DND-41 (cell line): Measurements from ENCODE around the gene TMEM207.

ENCODE experiments used
- EZH2 ChIP-seq: IDR thresholded peaks from 3 replicates; pipeline ENCODE4 v1.6.1; 2012; ENCODE audit warnings: borderline replicate concordance, low read depth, mild to moderate bottlenecking, moderate library complexity, low read length, inconsistent platforms; ENCODE audit not compliant: severe bottlenecking
- TF ChIP-seq, protein P1 (sequence below): IDR thresholded peaks from 2 replicates; pipeline ENCODE4 v1.5.1; 2012; ENCODE audit warnings: borderline replicate concordance, low read length, moderate library complexity, mild to moderate bottlenecking; ENCODE audit not compliant: poor library complexity, severe bottlenecking; ENCODE audit errors: extremely low read depth

DNA sequence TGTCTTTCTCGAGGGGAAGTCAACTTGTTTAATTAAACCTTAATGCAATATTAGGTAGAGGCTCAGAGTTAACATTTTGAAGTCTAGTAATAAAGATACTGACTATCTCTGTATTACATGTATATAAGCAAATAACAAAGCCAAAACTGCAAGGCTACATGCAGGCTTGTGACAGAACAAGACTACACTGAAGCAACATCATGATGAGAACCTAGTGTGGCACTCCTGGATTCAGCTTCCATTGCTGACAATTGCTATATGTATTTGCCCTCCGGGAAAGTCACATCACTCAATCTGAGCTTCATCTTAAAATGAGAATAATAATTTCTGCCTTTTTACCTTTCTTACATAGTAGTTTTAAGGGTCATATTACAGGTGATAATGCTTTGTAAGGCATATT is 48.6 kb upstream of the TMEM207 start:
- TF ChIP-seq EZH2 = no peak
- TF ChIP-seq, protein P1, sequence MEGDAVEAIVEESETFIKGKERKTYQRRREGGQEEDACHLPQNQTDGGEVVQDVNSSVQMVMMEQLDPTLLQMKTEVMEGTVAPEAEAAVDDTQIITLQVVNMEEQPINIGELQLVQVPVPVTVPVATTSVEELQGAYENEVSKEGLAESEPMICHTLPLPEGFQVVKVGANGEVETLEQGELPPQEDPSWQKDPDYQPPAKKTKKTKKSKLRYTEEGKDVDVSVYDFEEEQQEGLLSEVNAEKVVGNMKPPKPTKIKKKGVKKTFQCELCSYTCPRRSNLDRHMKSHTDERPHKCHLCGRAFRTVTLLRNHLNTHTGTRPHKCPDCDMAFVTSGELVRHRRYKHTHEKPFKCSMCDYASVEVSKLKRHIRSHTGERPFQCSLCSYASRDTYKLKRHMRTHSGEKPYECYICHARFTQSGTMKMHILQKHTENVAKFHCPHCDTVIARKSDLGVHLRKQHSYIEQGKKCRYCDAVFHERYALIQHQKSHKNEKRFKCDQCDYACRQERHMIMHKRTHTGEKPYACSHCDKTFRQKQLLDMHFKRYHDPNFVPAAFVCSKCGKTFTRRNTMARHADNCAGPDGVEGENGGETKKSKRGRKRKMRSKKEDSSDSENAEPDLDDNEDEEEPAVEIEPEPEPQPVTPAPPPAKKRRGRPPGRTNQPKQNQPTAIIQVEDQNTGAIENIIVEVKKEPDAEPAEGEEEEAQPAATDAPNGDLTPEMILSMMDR = no peak
